Upper lobe of left lung (tissue), 4 donors: ENCODE measurements around the gene FEM1B.

ENCODE experiments used
- POLR2A ChIP-seq, 4 donors: fragments of 450-650 bp; IDR thresholded peaks; one replicate each; pipeline ENCODE4 v1.5.1; 2016 to 2017; ENCODE audit warnings: antibody characterized with exemption in 4 of 4, mild to moderate bottlenecking in 2 of 4
- TF ChIP-seq, protein P1 (sequence below), 6 experiments: fragments of 450-650 bp in 4 of 6; fragments of 200-600 bp in 2 of 6; sonication (generic) in 2 of 6; IDR thresholded peaks; one replicate each; pipeline ENCODE4 v1.5.1; 2016 to 2019; ENCODE audit warnings: antibody characterized with exemption in 6 of 6

- TF ChIP-seq, protein P1, sequence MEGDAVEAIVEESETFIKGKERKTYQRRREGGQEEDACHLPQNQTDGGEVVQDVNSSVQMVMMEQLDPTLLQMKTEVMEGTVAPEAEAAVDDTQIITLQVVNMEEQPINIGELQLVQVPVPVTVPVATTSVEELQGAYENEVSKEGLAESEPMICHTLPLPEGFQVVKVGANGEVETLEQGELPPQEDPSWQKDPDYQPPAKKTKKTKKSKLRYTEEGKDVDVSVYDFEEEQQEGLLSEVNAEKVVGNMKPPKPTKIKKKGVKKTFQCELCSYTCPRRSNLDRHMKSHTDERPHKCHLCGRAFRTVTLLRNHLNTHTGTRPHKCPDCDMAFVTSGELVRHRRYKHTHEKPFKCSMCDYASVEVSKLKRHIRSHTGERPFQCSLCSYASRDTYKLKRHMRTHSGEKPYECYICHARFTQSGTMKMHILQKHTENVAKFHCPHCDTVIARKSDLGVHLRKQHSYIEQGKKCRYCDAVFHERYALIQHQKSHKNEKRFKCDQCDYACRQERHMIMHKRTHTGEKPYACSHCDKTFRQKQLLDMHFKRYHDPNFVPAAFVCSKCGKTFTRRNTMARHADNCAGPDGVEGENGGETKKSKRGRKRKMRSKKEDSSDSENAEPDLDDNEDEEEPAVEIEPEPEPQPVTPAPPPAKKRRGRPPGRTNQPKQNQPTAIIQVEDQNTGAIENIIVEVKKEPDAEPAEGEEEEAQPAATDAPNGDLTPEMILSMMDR (IDR thresholded peaks at IDR 0.05): no peak
- no peak for TF ChIP-seq POLR2A (IDR thresholded peaks at IDR 0.05)
Observed at GRCh38 chr15:68321229-68321628, 43.7 kb downstream of the FEM1B start.
